ENCODE data around the gene MEST.
A peak's percentile ranks its signal among the peaks of the same experiment; 100 is the strongest.

MEST gene

DNA sequence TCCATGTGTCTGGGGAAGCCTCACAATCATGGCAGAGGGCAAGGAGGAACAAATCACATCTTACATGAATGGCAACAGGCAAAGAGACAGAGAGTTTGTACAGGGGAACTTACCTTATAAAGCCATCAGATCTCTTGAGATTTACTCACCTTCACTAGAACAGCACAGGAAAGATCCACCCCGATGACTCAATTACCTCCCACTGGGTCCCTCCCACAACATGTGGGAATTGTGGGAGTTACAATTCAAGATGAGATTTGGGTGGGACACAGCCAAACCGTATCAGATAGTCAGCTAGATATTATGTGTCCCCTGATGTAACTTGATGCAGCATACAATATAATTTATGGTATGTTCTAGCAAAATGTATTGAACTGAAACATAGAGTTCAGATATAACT, 36.9 kb upstream of the MEST start:
- DNase-seq (ENCODE audit: low read depth): no peak
- no peak overlapping the region for H3K4me3 ChIP-seq (ENCODE audit: low read depth, low read length)
- no peak for TF ChIP-seq CTCF (IDR thresholded peaks at IDR 0.05; ENCODE audit: insufficient read depth, low read depth, low read length, missing control alignments)

GRCh38 chr7:130458257-130458656, 33.6 kb upstream of the MEST start:
- DNase-seq (ENCODE audit: low read depth): peak; percentile 46
- TF ChIP-seq CTCF (IDR thresholded peaks at IDR 0.05; ENCODE audit: insufficient read depth, low read depth, low read length, missing control alignments): no peak
- no peak overlapping the region for H3K4me3 ChIP-seq (ENCODE audit: low read depth, low read length)

DNA sequence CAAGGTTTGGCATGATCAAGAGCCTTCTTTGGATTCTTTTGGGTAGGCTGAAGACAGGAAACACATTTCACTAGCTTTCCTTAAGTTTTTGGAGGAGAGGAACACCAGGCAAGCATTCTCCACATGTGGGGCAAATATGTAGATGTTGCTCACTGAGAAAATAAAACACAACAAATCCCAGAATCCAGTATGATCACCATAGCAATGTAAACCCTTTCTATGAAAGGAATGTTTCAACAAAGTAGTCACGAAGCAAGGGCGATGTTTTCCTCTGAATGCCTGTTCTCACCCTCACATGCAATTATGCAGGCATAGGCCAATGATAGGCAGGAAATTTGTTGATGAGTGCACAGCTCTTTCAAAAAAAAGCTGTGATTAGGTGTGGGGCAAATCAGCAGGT, 30.6 kb upstream of the MEST start:
- H3K4me3 ChIP-seq (ENCODE audit: low read depth, low read length): no peak overlapping the region
- TF ChIP-seq CTCF (IDR thresholded peaks at IDR 0.05; ENCODE audit: insufficient read depth, low read depth, low read length, missing control alignments): no peak
- DNase-seq (ENCODE audit: low read depth): no peak

GRCh38 chr7:130463553-130464434, 28.1 kb upstream of the MEST start:
- DNase-seq (ENCODE audit: low read depth): no peak
- no peak for TF ChIP-seq CTCF (IDR thresholded peaks at IDR 0.05; ENCODE audit: insufficient read depth, low read depth, low read length, missing control alignments)
- no peak overlapping the region for H3K4me3 ChIP-seq (ENCODE audit: low read depth, low read length)

DNA sequence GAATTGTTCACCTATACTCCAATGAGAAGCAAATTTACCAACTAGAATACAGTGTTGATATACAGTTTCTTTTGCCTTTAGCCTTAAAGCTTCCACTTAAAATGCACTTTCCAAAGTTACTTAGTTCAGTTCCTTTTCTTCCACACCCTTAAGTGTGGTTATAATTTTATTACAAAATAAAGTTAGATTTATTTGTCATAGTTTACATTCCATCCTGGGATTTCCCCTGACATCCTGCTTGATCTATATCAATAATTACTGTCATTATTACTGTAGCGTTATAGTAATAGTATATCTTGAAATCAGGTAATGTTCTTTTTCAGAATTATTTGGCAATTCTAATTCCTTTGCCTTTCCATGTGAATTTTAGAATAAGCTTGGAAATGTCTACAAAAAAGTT, 23.3 kb upstream of the MEST start:
- no peak for DNase-seq (ENCODE audit: low read depth)
- no peak for TF ChIP-seq CTCF (IDR thresholded peaks at IDR 0.05; ENCODE audit: insufficient read depth, low read depth, low read length, missing control alignments)
- no peak overlapping the region for H3K4me3 ChIP-seq (ENCODE audit: low read depth, low read length)

GRCh38 chr7:130471974-130472373, 19.9 kb upstream of the MEST start:
- DNase-seq (ENCODE audit: low read depth): no peak
- no peak for TF ChIP-seq CTCF (IDR thresholded peaks at IDR 0.05; ENCODE audit: insufficient read depth, low read depth, low read length, missing control alignments)
- H3K4me3 ChIP-seq (ENCODE audit: low read depth, low read length): no peak overlapping the region

DNA sequence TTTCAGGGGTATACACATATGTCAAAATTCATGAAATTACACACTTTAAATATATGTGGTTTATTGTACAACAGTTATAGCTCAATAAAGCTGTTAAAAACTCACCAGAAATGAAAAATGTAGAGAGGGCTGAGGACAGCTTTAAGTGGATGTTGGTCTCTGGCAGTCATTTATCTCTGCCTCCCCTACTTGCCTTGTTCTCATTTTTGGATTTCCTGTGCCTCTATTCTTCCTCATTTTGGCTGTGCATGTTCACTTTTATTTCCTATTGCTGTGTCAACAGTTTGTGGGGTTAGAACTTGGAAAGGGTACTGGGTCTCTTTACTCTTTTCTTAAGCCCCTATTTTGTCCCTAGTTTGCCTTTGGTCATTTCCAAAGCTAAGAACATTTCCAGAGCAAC, 18.6 kb upstream of the MEST start:
- TF ChIP-seq CTCF (IDR thresholded peaks at IDR 0.05; ENCODE audit: insufficient read depth, low read depth, low read length, missing control alignments): no peak
- DNase-seq (ENCODE audit: low read depth): no peak
- no peak overlapping the region for H3K4me3 ChIP-seq (ENCODE audit: low read depth, low read length)
